GM12891 (cell line): ENCODE results near the gene TBC1D2B.

Experiments
- POLR2A ChIP-seq: IDR thresholded peaks from 2 replicates; pipeline ENCODE4 v1.6.1; 2011; ENCODE audit warnings: low read depth, low read length, control low read depth
- POLR2AphosphoS5 ChIP-seq: IDR thresholded peaks from 2 replicates; pipeline ENCODE4 v1.6.1; 2011; ENCODE audit warnings: low read depth, low read length, control low read depth
- TAF1 ChIP-seq: IDR thresholded peaks from 2 replicates; pipeline ENCODE4 v1.6.1; 2011; ENCODE audit warnings: low read depth, low read length, control low read depth

- TF ChIP-seq POLR2A (no peak), POLR2AphosphoS5 (no peak), TAF1 (no peak)
Observed at GRCh38 chr15:78023865-78024518, 53.5 kb downstream of the TBC1D2B start.
